H1 (cell line): Measurements from ENCODE around the gene AGPAT2. TPM values are rescaled to one million over a fixed set of nuclear protein-coding genes. Genes with fewer than 3 reads are reported as not detected.

Source experiments
- CTCF ChIA-PET: fragments of 300-600 bp; sonication (Branson Sonifier 250); formaldehyde crosslinking; loops from one replicate; lab custom pipeline; 2021; ENCODE audit not compliant: partially characterized antibody; lab: Charles Lee
- POLR2A ChIA-PET: fragments of 300-600 bp; sonication (Branson Sonifier 250); formaldehyde crosslinking; loops from one replicate; lab custom pipeline; 2021; ENCODE audit warnings: inconsistent platforms; ENCODE audit not compliant: partially characterized antibody; lab: Charles Lee
- DNase-seq, 2 experiments: peaks; one replicate each; pipeline versions ENCODE4 v3.0.0 to v3.0.0-alpha.2; 2010 to 2022; ENCODE audit warnings: low spot score in 2 of 2, low read depth in 1 of 2, mixed read lengths in 1 of 2
- FAIRE-seq: peaks from 2 replicates; lab custom pipeline; 2011; peaks lifted over from hg19 to GRCh38; lab: Jason Lieb, UNC
- H2AFZ ChIP-seq: 2 replicates; pipeline ENCODE4 v1.8.1; 2012; ENCODE audit warnings: low read length, inconsistent platforms
- H2AK5ac ChIP-seq: 2 replicates; pipeline ENCODE4 v1.6.1; 2013; ENCODE audit warnings: low read depth, low read length
- H2BK120ac ChIP-seq: replicated peaks from 2 replicates; pipeline ENCODE3; 2013; ENCODE audit warnings: low read depth, low read length, inconsistent platforms
- H2BK12ac ChIP-seq: 2 replicates; pipeline ENCODE4 v1.6.1; 2013; ENCODE audit warnings: low read depth, low read length
- H2BK15ac ChIP-seq: 2 replicates; pipeline ENCODE4 v1.6.1; 2013; ENCODE audit warnings: low read length
- H2BK20ac ChIP-seq: 2 replicates; pipeline ENCODE4 v1.6.1; 2013; ENCODE audit warnings: low read length
- H2BK5ac ChIP-seq: 2 replicates; pipeline ENCODE4 v1.6.1; 2013; ENCODE audit warnings: low read depth, low read length
- H3K14ac ChIP-seq: 2 replicates; pipeline ENCODE4 v1.6.1; 2013; ENCODE audit warnings: inconsistent platforms; ENCODE audit not compliant: insufficient read length
- H3K18ac ChIP-seq: 2 replicates; pipeline ENCODE4 v1.6.1; 2013; ENCODE audit warnings: low read length; ENCODE audit errors: extremely low read depth
- H3K23ac ChIP-seq: 2 replicates; pipeline ENCODE4 v1.6.1; 2013; ENCODE audit warnings: inconsistent platforms; ENCODE audit not compliant: insufficient read length
- H3K23me2 ChIP-seq: 2 replicates; pipeline ENCODE4 v1.6.1; 2013; ENCODE audit warnings: low read depth, low read length
- H3K27ac ChIP-seq: 2 replicates; pipeline ENCODE4 v1.6.1; 2011; ENCODE audit warnings: low read depth, low read length, inconsistent platforms
- H3K27me3 ChIP-seq, 4 experiments: replicated peaks in 1 of 4; 1 replicate in 1 of 4; 2 replicates in 3 of 4; pipeline versions ENCODE4 v1.6.1 to v1.8.1; 2011 to 2013; ENCODE audit warnings: low read length in 3 of 4, mild to moderate bottlenecking in 3 of 4, inconsistent platforms in 2 of 4, mixed read lengths in 2 of 4, moderate library complexity in 1 of 4; ENCODE audit not compliant: control insufficient read depth in 3 of 4, insufficient read depth in 3 of 4; ENCODE audit errors: extremely low read depth in 1 of 4
- H3K36me3 ChIP-seq, 4 experiments: 2 replicates each; pipeline versions ENCODE4 v1.6.1 to v1.8.1; 2011 to 2013; ENCODE audit warnings: mild to moderate bottlenecking in 4 of 4, low read length in 3 of 4, moderate library complexity in 2 of 4, control low read depth in 1 of 4, inconsistent platforms in 1 of 4; ENCODE audit not compliant: insufficient read depth in 4 of 4, control insufficient read depth in 2 of 4
- H3K4ac ChIP-seq: replicated peaks from 2 replicates; pipeline ENCODE3; 2013; ENCODE audit warnings: low read length, low read depth, mixed read lengths, inconsistent platforms; ENCODE audit not compliant: insufficient read length
- H3K4me1 ChIP-seq, 4 experiments: replicated peaks in 1 of 4; 1 replicate in 1 of 4; 2 replicates in 3 of 4; pipeline versions ENCODE4 v1.6.1 to v1.8.1; 2011 to 2013; ENCODE audit warnings: low read length in 3 of 4, inconsistent platforms in 2 of 4, mixed read lengths in 1 of 4; ENCODE audit not compliant: insufficient read depth in 4 of 4, control insufficient read depth in 3 of 4
- H3K4me2 ChIP-seq, 2 experiments: 2 replicates each; pipeline versions ENCODE4 v1.6.1 to v1.8.1; 2011 to 2013; ENCODE audit warnings: low read depth in 2 of 2, low read length in 2 of 2, control low read depth in 1 of 2, inconsistent platforms in 1 of 2, mild to moderate bottlenecking in 1 of 2; ENCODE audit not compliant: insufficient read depth in 1 of 2
- H3K4me3 ChIP-seq, 4 experiments: fragments of 200-600, 300-600 bp in 1 of 4; sonication (generic), shearing (Covaris generic), sonication (Bioruptor Twin) in 1 of 4; 2 replicates each; pipeline versions ENCODE4 v1.5.1 to v1.8.1; 2011 to 2016; ENCODE audit warnings: low read length in 4 of 4, low read depth in 3 of 4, control low read depth in 2 of 4, inconsistent platforms in 2 of 4, mild to moderate bottlenecking in 2 of 4, mixed read lengths in 1 of 4, moderate library complexity in 1 of 4; ENCODE audit not compliant: insufficient read depth in 2 of 4; ENCODE audit errors: extremely low read depth in 1 of 4
- H3K56ac ChIP-seq: replicated peaks from 2 replicates; pipeline ENCODE3; 2013; ENCODE audit warnings: low read depth, mild to moderate bottlenecking, mixed read lengths, low read length, inconsistent platforms; ENCODE audit not compliant: insufficient read length
- H3K79me1 ChIP-seq: 2 replicates; pipeline ENCODE4 v1.6.1; 2013; ENCODE audit warnings: low read depth, low read length, control low read depth
- H3K79me2 ChIP-seq, 2 experiments: 2 replicates each; pipeline versions ENCODE4 v1.6.1 to v1.8.1; 2012 to 2013; ENCODE audit warnings: low read length in 2 of 2, mild to moderate bottlenecking in 2 of 2, inconsistent platforms in 1 of 2; ENCODE audit not compliant: insufficient read depth in 2 of 2, control insufficient read depth in 1 of 2
- H3K9ac ChIP-seq, 4 experiments: replicated peaks in 1 of 4; 1 replicate in 1 of 4; 2 replicates in 3 of 4; pipeline versions ENCODE4 v1.6.1 to v1.8.1; 2011 to 2013; ENCODE audit warnings: low read depth in 3 of 4, low read length in 3 of 4, control low read depth in 2 of 4, mild to moderate bottlenecking in 2 of 4, moderate library complexity in 2 of 4, inconsistent platforms in 1 of 4; ENCODE audit errors: extremely low read depth in 1 of 4
- H3K9me3 ChIP-seq, 2 experiments: 2 replicates each; pipeline versions ENCODE4 v1.6.1 to v1.8.1; 2012 to 2013; ENCODE audit warnings: mild to moderate bottlenecking in 2 of 2, moderate library complexity in 2 of 2, control low read depth in 1 of 2, inconsistent platforms in 1 of 2, low read depth in 1 of 2, low read length in 1 of 2, mixed read lengths in 1 of 2; ENCODE audit not compliant: insufficient read depth in 2 of 2
- H4K20me1 ChIP-seq, 2 experiments: replicated peaks in 1 of 2; 2 replicates each; pipeline versions ENCODE3 to v1.8.1; 2011 to 2013; ENCODE audit warnings: inconsistent platforms in 2 of 2, low read length in 2 of 2, mild to moderate bottlenecking in 1 of 2; ENCODE audit not compliant: insufficient read depth in 2 of 2, control insufficient read depth in 1 of 2
- H4K5ac ChIP-seq: 2 replicates; pipeline ENCODE4 v1.6.1; 2013; ENCODE audit warnings: low read length, low read depth, mixed read lengths, inconsistent platforms; ENCODE audit not compliant: insufficient read length
- H4K8ac ChIP-seq: 2 replicates; pipeline ENCODE4 v1.8.0; 2013; ENCODE audit warnings: mild to moderate bottlenecking, moderate library complexity, low read length, inconsistent platforms; ENCODE audit not compliant: insufficient read depth; ENCODE audit errors: extremely low read depth
- H4K91ac ChIP-seq: replicated peaks from 2 replicates; pipeline ENCODE3; 2013; ENCODE audit warnings: low read length, mixed read lengths, inconsistent platforms; ENCODE audit not compliant: insufficient read length
- CHD1 ChIP-seq: IDR thresholded peaks from 2 replicates; pipeline ENCODE4 v1.6.1; 2012; ENCODE audit warnings: low read depth, low read length, improper control_type of control experiment
- EZH2 ChIP-seq: fragments of 200-600 bp; sonication (generic); IDR thresholded peaks from 2 replicates; pipeline ENCODE4 v1.7.1; 2012; ENCODE audit warnings: low read depth, mild to moderate bottlenecking, moderate library complexity, low read length, inconsistent platforms; ENCODE audit not compliant: severe bottlenecking
- JUN ChIP-seq: IDR thresholded peaks from 2 replicates; pipeline ENCODE4 v1.6.1; 2011; ENCODE audit warnings: low read depth, mild to moderate bottlenecking, improper control_type of control experiment, low read length
- SP4 ChIP-seq: IDR thresholded peaks from 2 replicates; pipeline ENCODE4 v1.6.1; 2012; ENCODE audit warnings: low read length, inconsistent platforms
- WGBS, 2 experiments: shearing (Covaris generic) in 1 of 2; methylation state at CpG; one replicate each; pipeline versions ENCODE4 v1.1.6 to v1.1.7; 2013 to 2015; ENCODE audit warnings: low lambda C conversion rate in 2 of 2, mixed read lengths in 2 of 2, inconsistent platforms in 1 of 2, low coverage in 1 of 2, missing lambda C conversion rate in 1 of 2; ENCODE audit not compliant: insufficient replicate concordance in 2 of 2, insufficient coverage in 1 of 2, insufficient read length in 1 of 2; ENCODE audit errors: extremely low coverage in 1 of 2, missing lambda C conversion rate in 1 of 2; 5-methylcytosine and 5-hydroxymethylcytosine counted together
- polyA plus RNA-seq, 7 experiments: library from polyadenylated mRNA; depleted of rRNA in 3 of 7; stranded (reverse) in 5 of 7; unstranded in 2 of 7; fragments of >200 nt in 5 of 7; fragments of 200-250 nt in 2 of 7; gene quantifications; 1 replicate in 5 of 7; 2 replicates in 1 of 7; 4 replicates in 1 of 7; pipeline versions ENCODE4 v1.2.1 to v1.2.3, GENCODE V29; 2011 to 2013; ENCODE audit warnings: missing spikeins in 2 of 7, mixed read lengths in 2 of 7
- total RNA-seq: library from RNA; stranded (reverse); fragmentation: NEBNext Ultra II Directional; extraction: Animal tissue kit (Norgen Biotek cat#: 25700); gene quantifications from 2 replicates; pipeline ENCODE4 v1.2.1, GENCODE V29; 2021
- TF ChIP-seq, protein P1 (sequence below): IDR thresholded peaks from 2 replicates; pipeline ENCODE4 v1.6.1; 2012; ENCODE audit warnings: low read length, inconsistent platforms
- TF ChIP-seq, protein P2 (sequence below): IDR thresholded peaks from 2 replicates; pipeline ENCODE4 v1.6.1; 2011; ENCODE audit warnings: low read length, improper control_type of control experiment

AGPAT2 gene
- total and polyA plus RNA-seq, 2 of the 8 experiments (the other 6 are each of a cell fraction or from before 2014, with no cell fraction given) = 31.6 to 37.6 TPM

DNA sequence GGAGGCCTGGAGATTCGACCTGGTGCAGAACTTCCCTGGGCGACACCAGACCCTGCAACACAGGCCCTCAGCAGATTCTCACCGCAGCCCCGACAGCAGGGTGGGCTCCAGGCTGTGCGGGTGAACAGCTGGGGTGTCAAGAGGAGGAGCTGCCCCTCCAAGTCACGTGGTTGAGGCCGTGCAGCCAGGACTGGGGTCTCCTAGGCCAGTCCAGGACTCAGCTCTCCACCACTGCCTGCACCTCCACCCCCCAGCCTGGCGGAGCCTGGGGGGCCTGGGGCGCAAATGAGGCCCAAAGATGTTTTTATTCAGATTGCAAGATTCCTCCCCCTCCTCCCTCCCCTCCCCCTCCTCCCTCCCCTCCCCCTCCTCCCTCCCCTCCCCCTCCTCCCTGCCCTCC, 9.2 kb upstream of the AGPAT2 start:
- H4K20me1 ChIP-seq = no peaks in the 10 kb centered on the region
- peak overlapping the region; percentile 88; the same call in 1 of the 2 replicates for H2BK15ac ChIP-seq
- H4K8ac ChIP-seq = no peak overlapping the region
- TF ChIP-seq SP4 (no peak), EZH2 (no peak), CHD1 (no peak), JUN (no peak)
- TF ChIP-seq, protein P1, sequence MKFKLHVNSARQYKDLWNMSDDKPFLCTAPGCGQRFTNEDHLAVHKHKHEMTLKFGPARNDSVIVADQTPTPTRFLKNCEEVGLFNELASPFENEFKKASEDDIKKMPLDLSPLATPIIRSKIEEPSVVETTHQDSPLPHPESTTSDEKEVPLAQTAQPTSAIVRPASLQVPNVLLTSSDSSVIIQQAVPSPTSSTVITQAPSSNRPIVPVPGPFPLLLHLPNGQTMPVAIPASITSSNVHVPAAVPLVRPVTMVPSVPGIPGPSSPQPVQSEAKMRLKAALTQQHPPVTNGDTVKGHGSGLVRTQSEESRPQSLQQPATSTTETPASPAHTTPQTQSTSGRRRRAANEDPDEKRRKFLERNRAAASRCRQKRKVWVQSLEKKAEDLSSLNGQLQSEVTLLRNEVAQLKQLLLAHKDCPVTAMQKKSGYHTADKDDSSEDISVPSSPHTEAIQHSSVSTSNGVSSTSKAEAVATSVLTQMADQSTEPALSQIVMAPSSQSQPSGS = no peak
- TF ChIP-seq, protein P2, sequence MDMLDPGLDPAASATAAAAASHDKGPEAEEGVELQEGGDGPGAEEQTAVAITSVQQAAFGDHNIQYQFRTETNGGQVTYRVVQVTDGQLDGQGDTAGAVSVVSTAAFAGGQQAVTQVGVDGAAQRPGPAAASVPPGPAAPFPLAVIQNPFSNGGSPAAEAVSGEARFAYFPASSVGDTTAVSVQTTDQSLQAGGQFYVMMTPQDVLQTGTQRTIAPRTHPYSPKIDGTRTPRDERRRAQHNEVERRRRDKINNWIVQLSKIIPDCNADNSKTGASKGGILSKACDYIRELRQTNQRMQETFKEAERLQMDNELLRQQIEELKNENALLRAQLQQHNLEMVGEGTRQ = no peak
- TF ChIP-seq, all 59 proteins: peak for 0
- no peaks in the 10 kb centered on the region for H3K36me3 ChIP-seq
- H3K4me1 ChIP-seq = peaks cover 0 to 19% (median 9%) of the 10 kb centered on the region in 4 experiments; a peak in 5 of 7 replicates
- H2AK5ac ChIP-seq = no peak overlapping the region
- no peak overlapping the region for H3K4me3 ChIP-seq
- POLR2A ChIA-PET = interaction anchor here (0.9 to 1.4 kb wide), 2 partner anchors 25 to 27 kb away, joined by 3 to 4 read pairs; no protein-coding TSS in a partner anchor
- no peaks in the 10 kb centered on the region for H3K79me2 ChIP-seq
- H3K56ac ChIP-seq = no peak overlapping the region
- FAIRE-seq (no peak), DNase-seq (peak in 1 of 2 experiments; percentile 45)
- no peak overlapping the region for H3K23ac ChIP-seq
- no peaks in the 10 kb centered on the region for H3K23me2 ChIP-seq
- H4K91ac ChIP-seq = peak overlapping the region; percentile 30
- no peaks in the 10 kb centered on the region for H3K79me1 ChIP-seq
- no peaks in the 10 kb centered on the region for H3K27me3 ChIP-seq
- H2BK120ac ChIP-seq = no peak overlapping the region
- no peak overlapping the region for H2BK20ac ChIP-seq
- H2AFZ ChIP-seq = no peak overlapping the region
- H3K9me3 ChIP-seq = no peaks in the 10 kb centered on the region
- H2BK5ac ChIP-seq = 0 out of 2 replicates have a peak overlapping the region, but pooled peaks have one; percentile 16
- H2BK12ac ChIP-seq = peak overlapping the region; percentile 19; the same call in 1 of the 2 replicates
- WGBS, 2 experiments = 83% methylated on average over 7 of the region's 9 CpGs; no CpG with 5 or more reads in 1 of the 2 experiments
- no peak overlapping the region for H3K9ac ChIP-seq
- CTCF ChIA-PET = interaction anchor here (2.0 kb wide), 1 partner anchor 212 kb away, joined by 5 read pairs; no protein-coding TSS in a partner anchor
- H3K4me2 ChIP-seq = no peak overlapping the region
- H3K14ac ChIP-seq = no peak overlapping the region
- no peak overlapping the region for H3K27ac ChIP-seq
- no peak overlapping the region for H3K18ac ChIP-seq
- H3K4ac ChIP-seq = peak overlapping the region; percentile 53
- H4K5ac ChIP-seq = no peak overlapping the region
